GM10847 (cell line): Measurements from ENCODE around the gene GNPTAB.

Experiments
- POLR2A ChIP-seq: IDR thresholded peaks from 2 replicates; pipeline ENCODE4 v1.6.1; 2011; ENCODE audit not compliant: insufficient read length; ENCODE audit errors: extremely low read depth

GNPTAB gene

DNA sequence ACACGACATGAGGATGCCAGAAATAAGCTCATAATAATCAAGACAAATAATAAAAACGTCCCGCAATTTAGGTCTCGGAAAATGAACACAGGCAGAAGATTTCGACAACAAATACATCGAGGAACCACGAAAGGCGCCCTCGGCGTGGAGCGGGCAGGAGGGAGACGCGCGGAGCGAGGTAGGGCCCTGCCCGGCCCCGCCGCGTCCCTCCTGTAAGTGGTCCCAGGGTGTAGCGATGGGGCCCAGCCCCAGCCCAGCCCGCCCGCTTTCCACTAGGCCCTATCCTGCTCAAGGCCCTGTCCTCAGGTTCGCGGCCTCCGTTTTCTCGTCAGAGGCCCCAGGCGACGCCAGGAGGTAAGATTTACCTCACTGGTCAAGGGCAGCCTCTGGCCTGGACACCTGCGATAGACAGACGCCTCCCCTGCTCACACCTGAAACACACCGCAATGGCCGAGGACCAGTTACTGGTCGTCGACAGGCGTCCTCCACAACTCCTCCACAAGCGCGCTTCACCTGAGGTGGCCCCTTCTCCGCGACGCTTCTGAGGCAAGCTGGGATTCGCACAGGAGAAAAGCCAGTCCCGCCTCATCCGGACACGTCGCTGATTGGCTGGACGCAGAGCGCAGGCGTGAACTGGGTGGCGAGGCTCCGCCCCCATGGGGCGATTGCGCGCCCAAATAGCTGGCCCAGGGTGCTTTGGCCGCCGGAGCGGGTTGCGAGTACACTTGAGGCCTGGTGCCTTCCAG is 91.7 kb downstream of the GNPTAB start, which contains the start of gene SYCP3:
TSS of gene SYCP3 (minus strand) at position 543 of the 746 bp plus-strand sequence. CDS start 1,527 bp downstream, outside the sequence.
- TF ChIP-seq POLR2A: no peak

DNA sequence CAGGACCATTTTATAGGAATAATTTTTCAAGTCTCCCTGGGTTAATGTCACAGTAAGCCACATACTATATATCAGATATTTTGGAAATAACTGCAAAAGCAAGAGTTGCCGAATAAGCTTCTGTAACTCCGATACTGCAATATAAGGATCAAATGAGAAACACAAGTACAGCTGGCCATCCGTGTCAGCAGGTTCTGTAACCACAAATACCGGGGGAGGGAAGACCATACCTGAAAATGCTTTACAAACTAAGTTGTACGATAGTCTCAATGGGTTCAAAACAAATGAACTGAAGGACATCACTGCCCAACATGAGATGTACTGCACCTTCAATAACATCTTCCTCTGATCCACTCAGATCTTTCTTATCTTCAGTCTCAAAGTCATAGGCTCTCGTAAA is 93.3 kb downstream of the GNPTAB start:
- no peak for TF ChIP-seq POLR2A

GRCh38 chr12:101733166-101733565 is 97.6 kb downstream of the GNPTAB start:
- no peak for TF ChIP-seq POLR2A

DNA sequence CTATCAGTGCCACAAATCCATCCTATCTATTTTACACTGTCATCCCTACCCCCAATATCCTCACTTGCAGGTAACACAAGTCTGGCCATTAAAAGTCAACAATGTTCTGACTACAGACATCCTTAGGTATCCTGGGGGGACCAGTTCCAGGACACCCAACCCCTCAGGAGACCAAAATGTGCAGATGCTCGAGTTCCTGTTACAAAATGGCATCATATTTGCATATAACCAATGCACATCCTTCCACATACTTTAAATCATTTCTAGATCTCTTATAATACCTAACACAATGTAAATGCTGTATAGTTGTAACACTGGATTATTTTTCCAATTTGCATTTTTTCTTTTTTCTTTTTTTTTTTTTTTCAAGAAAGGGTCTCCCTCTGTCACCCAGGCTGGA is 98.4 kb downstream of the GNPTAB start:
- TF ChIP-seq POLR2A: no peak

DNA sequence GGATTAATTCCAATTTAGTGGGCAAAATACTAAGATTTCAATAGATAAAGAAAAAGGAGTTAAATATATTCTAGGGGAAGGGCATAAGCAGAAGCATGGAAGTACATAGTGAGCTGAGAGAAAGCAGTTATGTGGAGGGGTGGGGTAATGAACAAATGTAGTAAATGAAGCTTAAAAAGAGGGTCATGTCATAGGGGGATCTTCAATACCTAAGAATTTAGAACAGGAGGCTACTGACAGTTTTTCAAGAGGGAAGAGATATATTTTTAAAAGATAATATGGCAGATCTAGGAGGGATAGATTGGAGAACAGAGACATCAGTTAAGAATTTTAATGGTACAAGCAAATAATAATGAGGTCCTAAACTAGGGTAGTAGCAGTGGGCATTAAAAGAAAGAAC is 100.9 kb downstream of the GNPTAB start:
- no peak for TF ChIP-seq POLR2A

- TF ChIP-seq POLR2A: no peak
Measured at GRCh38 chr12:101727098-101727497, 103.7 kb downstream of the GNPTAB start.

DNA sequence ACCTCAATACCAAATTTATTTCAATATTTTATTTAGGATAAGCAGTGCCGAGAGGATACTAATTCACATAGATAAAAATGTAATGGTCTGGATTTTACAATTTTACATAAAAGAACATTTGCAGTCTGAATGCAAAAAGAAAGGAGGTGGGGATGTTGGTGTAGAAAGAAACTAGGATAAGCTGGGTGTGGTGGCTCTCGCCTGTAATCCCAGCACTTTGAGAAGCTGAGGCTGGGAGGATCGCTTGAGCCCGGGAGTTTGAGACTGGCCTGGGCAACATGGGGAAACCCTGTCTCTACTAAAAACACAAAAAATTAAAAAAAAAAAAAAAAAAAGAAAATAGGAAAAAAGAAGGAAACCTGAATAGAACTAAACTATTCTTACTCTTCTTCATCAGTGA is 108.4 kb downstream of the GNPTAB start:
- no peak for TF ChIP-seq POLR2A

- no peak for TF ChIP-seq POLR2A
Measured at GRCh38 chr12:101720118-101720517, 110.6 kb downstream of the GNPTAB start.

DNA sequence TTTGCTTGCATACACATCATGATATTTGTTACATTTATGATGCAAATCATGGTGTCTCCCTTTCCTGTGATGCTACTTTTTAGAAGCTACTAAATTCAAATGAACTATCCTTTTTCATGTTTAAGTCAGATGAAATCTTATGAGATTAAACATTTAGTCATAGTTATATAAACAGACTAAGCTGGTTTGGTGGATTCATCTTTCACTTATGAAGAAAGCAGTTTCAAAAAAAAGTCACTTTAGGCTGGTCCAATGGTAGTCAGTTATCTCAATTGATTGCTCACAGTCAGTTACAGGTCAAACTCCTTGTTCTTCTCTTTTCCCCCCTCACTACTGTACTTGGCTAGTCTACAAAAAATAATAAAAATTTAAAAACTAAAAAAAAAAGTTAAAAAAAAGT is 111.2 kb downstream of the GNPTAB start:
- no peak for TF ChIP-seq POLR2A

GRCh38 chr12:101714877-101715444 is 115.8 kb downstream of the GNPTAB start:
- TF ChIP-seq POLR2A: no peak

GRCh38 chr12:101713930-101714329 is 116.8 kb downstream of the GNPTAB start:
- no peak for TF ChIP-seq POLR2A

- no peak for TF ChIP-seq POLR2A
Measured at GRCh38 chr12:101713059-101713682, 117.6 kb downstream of the GNPTAB start.

- no peak for TF ChIP-seq POLR2A
Measured at GRCh38 chr12:101710288-101710687, 120.5 kb downstream of the GNPTAB start.

- TF ChIP-seq POLR2A: no peak
Measured at GRCh38 chr12:101707131-101707782, 123.5 kb downstream of the GNPTAB start.

DNA sequence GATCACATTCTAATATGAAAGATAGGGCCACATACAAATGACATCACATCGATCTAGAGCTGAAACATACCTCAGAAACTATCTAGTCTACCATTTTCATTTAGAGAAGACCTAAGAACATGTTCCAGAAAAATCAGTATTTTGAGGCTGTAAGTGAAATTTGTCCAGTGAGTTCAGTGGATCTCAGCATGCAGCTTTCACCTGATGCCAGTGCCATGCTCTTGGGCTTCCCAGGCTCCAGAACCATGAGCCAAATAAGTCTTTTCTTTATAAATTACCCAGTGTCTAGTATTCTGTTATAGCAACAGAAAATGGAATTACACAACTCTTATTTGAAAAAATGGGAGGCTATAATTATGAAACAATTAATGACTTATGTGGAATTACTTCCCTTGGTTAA is 124.4 kb downstream of the GNPTAB start:
- TF ChIP-seq POLR2A: no peak

DNA sequence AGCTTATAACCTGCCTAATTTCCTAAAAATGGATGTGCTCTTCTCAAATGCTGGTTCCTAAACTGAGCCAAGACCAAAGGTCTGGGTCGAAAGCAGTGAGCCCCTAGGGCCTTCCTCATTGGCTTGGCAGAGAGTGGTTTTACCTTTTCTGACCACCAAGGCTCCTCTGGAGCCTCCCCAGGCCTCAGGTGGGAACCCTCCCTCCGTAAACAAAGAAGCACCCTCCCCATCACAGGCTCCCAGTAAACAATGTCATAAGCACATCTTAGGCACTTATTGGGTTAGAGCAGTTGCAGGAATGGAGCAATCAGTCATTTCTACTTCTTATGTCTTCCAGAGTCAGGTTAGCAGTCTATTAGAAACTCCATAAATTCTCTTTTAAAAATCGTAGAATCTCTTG is 127.3 kb downstream of the GNPTAB start:
- no peak for TF ChIP-seq POLR2A
